ENCODE data around the gene RUNX1. TPM values are rescaled to one million over a fixed set of nuclear protein-coding genes. Genes with fewer than 3 reads are reported as not detected.

RUNX1 gene
- 40.9 and 60.4 TPM in 2 replicates for total RNA-seq

DNA sequence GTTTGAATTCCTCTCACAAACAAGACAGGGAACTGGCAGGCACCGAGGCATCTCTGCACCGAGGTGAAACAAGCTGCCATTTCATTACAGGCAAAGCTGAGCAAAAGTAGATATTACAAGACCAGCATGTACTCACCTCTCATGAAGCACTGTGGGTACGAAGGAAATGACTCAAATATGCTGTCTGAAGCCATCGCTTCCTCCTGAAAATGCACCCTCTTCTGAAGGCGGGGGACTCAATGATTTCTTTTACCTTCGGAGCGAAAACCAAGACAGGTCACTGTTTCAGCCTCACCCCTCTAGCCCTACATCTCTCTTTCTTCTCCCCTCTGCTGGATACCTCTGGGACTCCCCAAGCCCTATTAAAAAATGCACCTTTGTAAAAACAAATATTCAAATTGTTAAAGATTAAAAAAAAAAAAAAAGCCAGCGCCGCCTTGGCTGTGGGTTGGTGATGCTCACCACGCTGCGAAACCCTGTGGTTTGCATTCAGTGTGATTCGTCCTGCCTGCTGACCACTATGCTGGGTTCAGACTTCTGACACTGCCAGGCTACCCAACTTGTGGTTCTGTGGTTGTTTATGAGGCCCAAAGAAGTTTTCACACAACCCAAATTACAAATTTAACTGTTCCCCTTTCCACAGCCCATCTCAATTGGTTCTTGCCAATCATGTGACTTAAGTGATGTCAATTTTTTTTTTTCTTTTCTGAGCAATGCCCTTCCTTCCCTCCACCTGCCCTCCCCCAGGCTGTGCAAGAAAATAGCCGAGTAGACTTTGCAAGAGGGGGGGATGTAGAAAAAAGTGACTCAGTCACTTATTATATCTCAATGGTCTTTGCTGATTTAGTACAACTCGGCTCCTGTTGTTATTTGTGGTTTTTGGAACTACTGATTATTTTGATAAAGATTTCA lies at the start of gene RUNX1:
RUNX1 (minus strand) TSS at position 597 of the 912 bp plus-strand sequence.
- H3K9me3 ChIP-seq (ENCODE audit: low read depth, low read length): no peaks in the 10 kb centered on the region
- H3K27me3 ChIP-seq (ENCODE audit: insufficient read depth, low read length): no peaks in the 10 kb centered on the region
- H3K4me1 ChIP-seq (ENCODE audit: insufficient read depth, low read length): peaks cover 53% of the 10 kb centered on the region
- TF ChIP-seq CTCF (IDR thresholded peaks at IDR 0.05; ENCODE audit: extremely low read depth, low read depth, low read length): no peak
- H3K79me2 ChIP-seq (ENCODE audit: insufficient read depth, low read length): peaks cover 31% of the 10 kb centered on the region
- peak within 1 kb of the TSS; percentile 76 for H3K4me3 ChIP-seq (ENCODE audit: insufficient read depth, low read length)
- H4K20me1 ChIP-seq (ENCODE audit: insufficient read depth, low read length): no peaks in the 10 kb centered on the region
- peak within 1 kb of the TSS; percentile 81 for H3K4me2 ChIP-seq (ENCODE audit: insufficient read depth, low read length)
- H2AFZ ChIP-seq (ENCODE audit: low read length): peak within 1 kb of the TSS; percentile 56
- H3K36me3 ChIP-seq (ENCODE audit: insufficient read depth, low read length): peaks cover 8% of the 10 kb centered on the region
- peak; percentile 79 for DNase-seq (ENCODE audit: insufficient read length, low spot score, missing footprints)
- H3K27ac ChIP-seq (ENCODE audit: low read depth, low read length): peak within 1 kb of the TSS; percentile 98

- Histone ChIP-seq H3K4me3 (ENCODE audit: insufficient read depth, low read length) (no peak overlapping the region), H4K20me1 (ENCODE audit: insufficient read depth, low read length) (no peaks in the 10 kb centered on the region), H3K4me1 (ENCODE audit: insufficient read depth, low read length) (peaks cover 5% of the 10 kb centered on the region), H3K9me3 (ENCODE audit: low read depth, low read length) (no peaks in the 10 kb centered on the region), H2AFZ (ENCODE audit: low read length) (no peak overlapping the region), H3K27ac (ENCODE audit: low read depth, low read length) (no peak overlapping the region), H3K27me3 (ENCODE audit: insufficient read depth, low read length) (no peaks in the 10 kb centered on the region), H3K36me3 (ENCODE audit: insufficient read depth, low read length) (no peaks in the 10 kb centered on the region), H3K4me2 (ENCODE audit: insufficient read depth, low read length) (no peak overlapping the region), H3K79me2 (ENCODE audit: insufficient read depth, low read length) (no peaks in the 10 kb centered on the region)
- no peak for DNase-seq (ENCODE audit: insufficient read length, low spot score, missing footprints)
- no peak for TF ChIP-seq CTCF (IDR thresholded peaks at IDR 0.05; ENCODE audit: extremely low read depth, low read depth, low read length)
These were observed 48.4 kb upstream of the RUNX1 start for GRCh38 chr21:35097525-35097924.

GRCh38 chr21:35096959-35097358 lies 47.9 kb upstream of the RUNX1 start:
- DNase-seq (ENCODE audit: insufficient read length, low spot score, missing footprints): no peak
- Histone ChIP-seq H3K4me2 (ENCODE audit: insufficient read depth, low read length) (no peak overlapping the region), H3K79me2 (ENCODE audit: insufficient read depth, low read length) (no peaks in the 10 kb centered on the region), H3K27me3 (ENCODE audit: insufficient read depth, low read length) (no peaks in the 10 kb centered on the region), H3K4me1 (ENCODE audit: insufficient read depth, low read length) (peaks cover 5% of the 10 kb centered on the region), H3K4me3 (ENCODE audit: insufficient read depth, low read length) (no peak overlapping the region), H2AFZ (ENCODE audit: low read length) (no peak overlapping the region), H4K20me1 (ENCODE audit: insufficient read depth, low read length) (no peaks in the 10 kb centered on the region), H3K36me3 (ENCODE audit: insufficient read depth, low read length) (no peaks in the 10 kb centered on the region), H3K9me3 (ENCODE audit: low read depth, low read length) (no peaks in the 10 kb centered on the region), H3K27ac (ENCODE audit: low read depth, low read length) (no peak overlapping the region)
- no peak for TF ChIP-seq CTCF (IDR thresholded peaks at IDR 0.05; ENCODE audit: extremely low read depth, low read depth, low read length)

DNA sequence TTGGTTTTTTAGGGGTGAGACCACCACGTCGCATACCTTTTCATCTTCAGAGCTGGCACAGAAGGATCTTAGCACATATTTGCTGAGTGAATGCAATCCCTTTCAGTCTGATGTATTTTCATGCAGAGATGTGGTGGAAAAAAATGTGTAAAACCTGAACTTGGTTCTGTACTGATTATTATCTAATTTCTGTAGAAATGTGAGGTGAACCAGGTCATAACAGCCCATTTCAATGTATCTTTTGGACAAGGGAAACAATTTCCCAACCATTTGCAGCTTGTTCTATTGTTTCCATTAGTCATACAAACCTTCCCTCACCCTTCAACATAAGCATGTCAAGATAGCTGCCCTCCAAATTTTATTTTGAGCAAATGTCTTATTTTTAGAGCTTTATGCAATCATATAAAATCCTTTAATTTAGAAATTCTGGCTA lies 46.8 kb upstream of the RUNX1 start:
- H4K20me1 ChIP-seq (ENCODE audit: insufficient read depth, low read length): no peaks in the 10 kb centered on the region
- DNase-seq (ENCODE audit: insufficient read length, low spot score, missing footprints): no peak
- no peak overlapping the region for H2AFZ ChIP-seq (ENCODE audit: low read length)
- no peak overlapping the region for H3K4me3 ChIP-seq (ENCODE audit: insufficient read depth, low read length)
- H3K27me3 ChIP-seq (ENCODE audit: insufficient read depth, low read length): no peaks in the 10 kb centered on the region
- no peak overlapping the region for H3K4me2 ChIP-seq (ENCODE audit: insufficient read depth, low read length)
- H3K4me1 ChIP-seq (ENCODE audit: insufficient read depth, low read length): peaks cover 5% of the 10 kb centered on the region
- H3K9me3 ChIP-seq (ENCODE audit: low read depth, low read length): no peaks in the 10 kb centered on the region
- no peak for TF ChIP-seq CTCF (IDR thresholded peaks at IDR 0.05; ENCODE audit: extremely low read depth, low read depth, low read length)
- H3K27ac ChIP-seq (ENCODE audit: low read depth, low read length): no peak overlapping the region
- no peaks in the 10 kb centered on the region for H3K79me2 ChIP-seq (ENCODE audit: insufficient read depth, low read length)
- no peaks in the 10 kb centered on the region for H3K36me3 ChIP-seq (ENCODE audit: insufficient read depth, low read length)

Measured in osteoblast (primary cell).